H9 (cell line): ENCODE results near the gene XAF1. TPM values are rescaled to one million over a fixed set of nuclear protein-coding genes. Genes with fewer than 3 reads are reported as not detected.

ENCODE experiments used
- DNase-seq: peaks from one replicate; pipeline ENCODE4 v3.0.0-alpha.2; 2017
- H2AFZ ChIP-seq: one replicate; pipeline ENCODE4 v1.6.1; 2013; ENCODE audit warnings: mild to moderate bottlenecking, low read length, control low read depth, moderate library complexity
- H2AK5ac ChIP-seq: 2 replicates; pipeline ENCODE4 v1.6.1; 2013; ENCODE audit warnings: low read length, control low read depth, mixed read lengths; ENCODE audit not compliant: insufficient read length
- H2BK120ac ChIP-seq: one replicate; pipeline ENCODE4 v1.6.1; 2013; ENCODE audit warnings: low read depth, mild to moderate bottlenecking, low read length, control low read depth, inconsistent platforms; ENCODE audit not compliant: poor library complexity, severe bottlenecking
- H2BK12ac ChIP-seq: 2 replicates; pipeline ENCODE4 v1.6.1; 2013; ENCODE audit warnings: low read length, control low read depth, mixed read lengths, low read depth; ENCODE audit not compliant: insufficient read length
- H2BK15ac ChIP-seq: 2 replicates; pipeline ENCODE4 v1.6.1; 2013; ENCODE audit warnings: low read depth, low read length, control low read depth
- H2BK20ac ChIP-seq: one replicate; pipeline ENCODE4 v1.6.1; 2013; ENCODE audit warnings: low read depth, mild to moderate bottlenecking, low read length, control low read depth, inconsistent platforms; ENCODE audit not compliant: poor library complexity, severe bottlenecking
- H2BK5ac ChIP-seq: 2 replicates; pipeline ENCODE4 v1.6.1; 2013; ENCODE audit warnings: low read length, control low read depth, mixed read lengths; ENCODE audit not compliant: insufficient read length
- H3K14ac ChIP-seq: 2 replicates; pipeline ENCODE4 v1.6.1; 2013; ENCODE audit warnings: low read length, control low read depth; ENCODE audit not compliant: insufficient read depth
- H3K18ac ChIP-seq: 2 replicates; pipeline ENCODE4 v1.6.1; 2013; ENCODE audit warnings: low read depth, mild to moderate bottlenecking, mixed read lengths, low read length, control low read depth; ENCODE audit not compliant: insufficient read length
- H3K23ac ChIP-seq: 2 replicates; pipeline ENCODE4 v1.6.1; 2013; ENCODE audit warnings: low read length, control low read depth, mixed read lengths, low read depth; ENCODE audit not compliant: insufficient read length
- H3K23me2 ChIP-seq: 2 replicates; pipeline ENCODE4 v1.6.1; 2013; ENCODE audit warnings: low read depth, mild to moderate bottlenecking, mixed read lengths, low read length, control low read depth; ENCODE audit not compliant: insufficient read length, poor library complexity, severe bottlenecking
- H3K27ac ChIP-seq: 2 replicates; pipeline ENCODE4 v1.5.1; 2013; ENCODE audit warnings: low read length, control low read depth, mixed read lengths, low read depth; ENCODE audit not compliant: insufficient read length
- H3K27me3 ChIP-seq: 2 replicates; pipeline ENCODE4 v1.6.1; 2013; ENCODE audit warnings: low read length, control low read depth, inconsistent platforms; ENCODE audit not compliant: insufficient read depth
- H3K4ac ChIP-seq: 2 replicates; pipeline ENCODE4 v1.6.1; 2013; ENCODE audit warnings: low read depth, mild to moderate bottlenecking, control low read depth, inconsistent platforms, low read length, moderate library complexity
- H3K4me1 ChIP-seq: 2 replicates; pipeline ENCODE4 v1.6.1; 2013; ENCODE audit warnings: low read length, control low read depth, inconsistent platforms; ENCODE audit not compliant: insufficient read depth
- H3K4me2 ChIP-seq: 2 replicates; pipeline ENCODE4 v1.6.1; 2013; ENCODE audit warnings: low read length, control low read depth, mixed read lengths; ENCODE audit not compliant: insufficient read length, insufficient read depth
- H3K56ac ChIP-seq: 2 replicates; pipeline ENCODE4 v1.6.1; 2013; ENCODE audit warnings: low read depth, mild to moderate bottlenecking, mixed read lengths, low read length, control low read depth; ENCODE audit not compliant: insufficient read length
- H3K79me1 ChIP-seq: 2 replicates; pipeline ENCODE4 v1.6.1; 2013; ENCODE audit warnings: low read depth, mild to moderate bottlenecking, moderate library complexity, low read length, control low read depth, inconsistent platforms; ENCODE audit not compliant: insufficient read depth, poor library complexity, severe bottlenecking
- H3K79me2 ChIP-seq: 2 replicates; pipeline ENCODE4 v1.6.1; 2013; ENCODE audit warnings: low read length, control low read depth, inconsistent platforms; ENCODE audit not compliant: insufficient read depth
- H3K9ac ChIP-seq: 2 replicates; pipeline ENCODE4 v1.6.1; 2013; ENCODE audit warnings: low read length, control low read depth, mixed read lengths; ENCODE audit not compliant: insufficient read length; ENCODE audit errors: extremely low read depth
- H3K9me3 ChIP-seq: one replicate; pipeline ENCODE4 v1.6.1; 2013; ENCODE audit warnings: low read depth, low read length, inconsistent platforms; ENCODE audit not compliant: control insufficient read depth
- H3T11ph ChIP-seq: one replicate; pipeline ENCODE4 v1.6.1; 2013; ENCODE audit warnings: mild to moderate bottlenecking, low read length, control low read depth, inconsistent platforms
- H4K20me1 ChIP-seq: one replicate; pipeline ENCODE4 v1.6.1; 2013; ENCODE audit not compliant: control insufficient read depth, insufficient read length, insufficient read depth
- H4K5ac ChIP-seq: 2 replicates; pipeline ENCODE4 v1.6.1; 2013; ENCODE audit warnings: low read depth, mild to moderate bottlenecking, mixed read lengths, low read length, control low read depth; ENCODE audit not compliant: insufficient read length
- H4K8ac ChIP-seq: replicated peaks from 2 replicates; pipeline ENCODE4 v1.6.1; 2013; ENCODE audit warnings: low read length, control low read depth, mixed read lengths, low read depth; ENCODE audit not compliant: insufficient read length
- H4K91ac ChIP-seq: 2 replicates; pipeline ENCODE4 v1.6.1; 2013; ENCODE audit warnings: low read depth, mild to moderate bottlenecking, moderate library complexity, mixed read lengths, low read length, control low read depth; ENCODE audit not compliant: insufficient read length
- H3K27ac Mint-ChIP-seq, 3 experiments: 2 replicates in 2 of 3; 3 replicates in 1 of 3; pipeline ENCODE4 v1.8.0; 2020 to 2021; ENCODE audit warnings: mixed read lengths in 3 of 3, mild to moderate bottlenecking in 1 of 3, moderate library complexity in 1 of 3
- H3K27me3 Mint-ChIP-seq: 2 replicates; pipeline ENCODE4 v1.8.0; 2021; ENCODE audit warnings: low read depth, mild to moderate bottlenecking, moderate library complexity, mixed read lengths
- H3K36me3 Mint-ChIP-seq, 3 experiments: 2 replicates in 2 of 3; 3 replicates in 1 of 3; pipeline ENCODE4 v1.8.0; 2020 to 2021; ENCODE audit warnings: low read depth in 3 of 3, mixed read lengths in 3 of 3; ENCODE audit not compliant: insufficient read depth in 1 of 3
- H3K4me1 Mint-ChIP-seq, 2 experiments: 2 replicates each; pipeline ENCODE4 v1.8.0; 2020; ENCODE audit warnings: mixed read lengths in 2 of 2
- H3K4me3 Mint-ChIP-seq, 2 experiments: 2 replicates in 1 of 2; 3 replicates in 1 of 2; pipeline ENCODE4 v1.8.0; 2020 to 2021; ENCODE audit warnings: mild to moderate bottlenecking in 2 of 2, mixed read lengths in 2 of 2, moderate library complexity in 1 of 2
- H3K9me3 Mint-ChIP-seq, 2 experiments: 2 replicates in 1 of 2; 3 replicates in 1 of 2; pipeline ENCODE4 v1.8.0; 2020; ENCODE audit warnings: mild to moderate bottlenecking in 2 of 2, mixed read lengths in 2 of 2, moderate library complexity in 1 of 2
- CTCF ChIP-seq: fragments of 200-600 bp; sonication (generic); conservative IDR thresholded peaks from 3 replicates; pipeline ENCODE4 v1.8.0; 2021; ENCODE audit warnings: antibody characterized with exemption, mild to moderate bottlenecking
- total RNA-seq: library from RNA; stranded (reverse); gene quantifications from 2 replicates; pipeline ENCODE4 v1.2.1, GENCODE V29; 2021

XAF1 gene
- total RNA-seq, 1 experiment from 2014 or later: not detected

DNA sequence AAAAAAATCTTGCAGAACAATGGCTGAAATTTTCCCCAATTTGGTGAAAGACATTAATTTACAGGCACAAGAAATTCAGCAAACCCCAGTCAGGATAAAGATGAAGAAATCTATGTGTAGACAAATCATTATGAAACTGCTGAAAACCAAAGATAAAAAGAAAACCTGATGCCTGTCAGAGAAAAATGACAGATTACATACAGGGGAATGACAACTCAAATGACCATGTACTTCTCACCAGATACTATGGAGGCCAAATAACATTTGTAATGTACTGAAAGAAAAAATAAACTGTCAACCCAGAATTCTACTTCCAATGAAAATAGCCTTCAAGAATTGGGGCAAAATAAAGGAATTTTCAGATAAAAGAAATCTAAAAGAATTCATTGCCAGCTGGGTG lies 7.2 kb upstream of the XAF1 start:
- no peak overlapping the region for H3K27ac Mint-ChIP-seq
- no peaks in the 10 kb centered on the region for H3K36me3 Mint-ChIP-seq
- Histone ChIP-seq H2BK12ac (no peak overlapping the region), H2BK15ac (no peak overlapping the region), H3K9me3 (no peaks in the 10 kb centered on the region), H4K20me1 (no peaks in the 10 kb centered on the region), H2AK5ac (no peak overlapping the region), H4K91ac (no peak overlapping the region), H3K4me1 (peaks cover 9% of the 10 kb centered on the region; the same call in 1 of the 2 replicates), H3K79me1 (no peaks in the 10 kb centered on the region), H3K4ac (no peak overlapping the region), H3K27ac (no peak overlapping the region), H3K23ac (no peak overlapping the region), H3K56ac (no peak overlapping the region), H3K4me2 (no peak overlapping the region), H3T11ph (no peak overlapping the region), H3K14ac (no peak overlapping the region), H2BK5ac (no peak overlapping the region), H3K27me3 (no peaks in the 10 kb centered on the region), H2BK120ac (no peak overlapping the region), H3K9ac (no peak overlapping the region), H3K79me2 (no peaks in the 10 kb centered on the region), H3K18ac (no peak overlapping the region), H4K5ac (no peak overlapping the region), H2BK20ac (no peak overlapping the region), H3K23me2 (no peaks in the 10 kb centered on the region), H2AFZ (no peak overlapping the region), H4K8ac (no peak overlapping the region)
- H3K27me3 Mint-ChIP-seq: peaks cover 6% of the 10 kb centered on the region; the same call in 1 of the 2 replicates
- H3K4me1 Mint-ChIP-seq: peaks cover 14% of the 10 kb centered on the region in 2 experiments
- TF ChIP-seq CTCF: no peak
- H3K4me3 Mint-ChIP-seq: no peak overlapping the region
- DNase-seq: no peak
- H3K9me3 Mint-ChIP-seq: peaks cover 4 to 8% of the 10 kb centered on the region in 2 experiments; a peak in 3 of 5 replicates
